ENCODE measurements around the gene MXD3. TPM values are rescaled to one million over a fixed set of nuclear protein-coding genes. Genes with fewer than 3 reads are reported as not detected.
A peak's percentile ranks its signal among the peaks of the same experiment; 100 is the strongest.

MXD3 gene
- total RNA-seq, 2 experiments from 2014 or later: 81.3 to 130 TPM

- no peak for DNase-seq (ENCODE audit: low spot score)
- no peaks in the 10 kb centered on the region for H3K9me2 ChIP-seq (ENCODE audit: insufficient read depth, low read length)
- ChIA-PET POLR2A (no interaction called here), CTCF (ENCODE audit: unreplicated experiment) (interaction anchor here (1.3 kb wide), 1 partner anchor 19 kb away, joined by 3 read pairs; no protein-coding TSS in a partner anchor)
- H3K4me1 ChIP-seq (ENCODE audit: insufficient read depth, low read length, poor library complexity, severe bottlenecking): peaks cover 3% of the 10 kb centered on the region
- H3K27ac ChIP-seq (ENCODE audit: low read depth, low read length, poor library complexity, severe bottlenecking): no peak overlapping the region
- no peaks in the 10 kb centered on the region for H4K20me1 ChIP-seq (ENCODE audit: insufficient read depth, low read length)
- H3K79me2 ChIP-seq (ENCODE audit: insufficient read depth, low read depth, low read length): peaks cover 16% of the 10 kb centered on the region
- TF ChIP-seq, protein P1, sequence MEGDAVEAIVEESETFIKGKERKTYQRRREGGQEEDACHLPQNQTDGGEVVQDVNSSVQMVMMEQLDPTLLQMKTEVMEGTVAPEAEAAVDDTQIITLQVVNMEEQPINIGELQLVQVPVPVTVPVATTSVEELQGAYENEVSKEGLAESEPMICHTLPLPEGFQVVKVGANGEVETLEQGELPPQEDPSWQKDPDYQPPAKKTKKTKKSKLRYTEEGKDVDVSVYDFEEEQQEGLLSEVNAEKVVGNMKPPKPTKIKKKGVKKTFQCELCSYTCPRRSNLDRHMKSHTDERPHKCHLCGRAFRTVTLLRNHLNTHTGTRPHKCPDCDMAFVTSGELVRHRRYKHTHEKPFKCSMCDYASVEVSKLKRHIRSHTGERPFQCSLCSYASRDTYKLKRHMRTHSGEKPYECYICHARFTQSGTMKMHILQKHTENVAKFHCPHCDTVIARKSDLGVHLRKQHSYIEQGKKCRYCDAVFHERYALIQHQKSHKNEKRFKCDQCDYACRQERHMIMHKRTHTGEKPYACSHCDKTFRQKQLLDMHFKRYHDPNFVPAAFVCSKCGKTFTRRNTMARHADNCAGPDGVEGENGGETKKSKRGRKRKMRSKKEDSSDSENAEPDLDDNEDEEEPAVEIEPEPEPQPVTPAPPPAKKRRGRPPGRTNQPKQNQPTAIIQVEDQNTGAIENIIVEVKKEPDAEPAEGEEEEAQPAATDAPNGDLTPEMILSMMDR (conservative IDR thresholded peaks at IDR 0.05; ENCODE audit: low read length): no peak
- TF ChIP-seq EZH2phosphoT487 (IDR thresholded peaks at IDR 0.05; ENCODE audit: borderline replicate concordance, low read depth, low read length): no peak
- intact Hi-C loops (cut with micrococcal nuclease; ENCODE audit: unreplicated experiment): no loop called here
- BruUV-seq (replicated peaks): no TSS peak
- H2AFZ ChIP-seq (ENCODE audit: low read length): no peak overlapping the region
- no peaks in the 10 kb centered on the region for H3K9me3 ChIP-seq (ENCODE audit: low read length)
- no peak overlapping the region for H3K4me3 ChIP-seq (ENCODE audit: low read depth, low read length, poor library complexity, severe bottlenecking)
- no peak overlapping the region for H3K4me2 ChIP-seq (ENCODE audit: low read length)
- peaks cover 94% of the 10 kb centered on the region for H3K36me3 ChIP-seq (ENCODE audit: insufficient read depth, low read length)
Observed at GRCh38 chr5:177336603-177337494, 25.2 kb upstream of the MXD3 start.

- peaks cover 9% of the 10 kb centered on the region; the same call in 1 of the 2 replicates for H3K79me2 ChIP-seq (ENCODE audit: insufficient read depth, low read depth, low read length)
- H3K9me3 ChIP-seq (ENCODE audit: low read length): no peaks in the 10 kb centered on the region
- H2AFZ ChIP-seq (ENCODE audit: low read length): no peak overlapping the region
- H4K20me1 ChIP-seq (ENCODE audit: insufficient read depth, low read length): no peaks in the 10 kb centered on the region
- CTCF ChIA-PET (ENCODE audit: unreplicated experiment): interaction anchor here (1.3 kb wide), 1 partner anchor 20 kb away, joined by 3 read pairs; no protein-coding TSS in a partner anchor
- POLR2A ChIA-PET: interaction anchor here (0.5 kb wide), 1 partner anchor 253 kb away, joined by 3 read pairs; no protein-coding TSS in a partner anchor
- DNase-seq (ENCODE audit: low spot score): peak; percentile 63
- no peak for TF ChIP-seq EZH2phosphoT487 (IDR thresholded peaks at IDR 0.05; ENCODE audit: borderline replicate concordance, low read depth, low read length)
- TF ChIP-seq, protein P1 (conservative IDR thresholded peaks at IDR 0.05; ENCODE audit: low read length): peak; percentile 78
- H3K4me3 ChIP-seq (ENCODE audit: low read depth, low read length, poor library complexity, severe bottlenecking): no peak overlapping the region
- intact Hi-C loops (cut with micrococcal nuclease; ENCODE audit: unreplicated experiment): no loop called here
- peaks cover 94% of the 10 kb centered on the region for H3K36me3 ChIP-seq (ENCODE audit: insufficient read depth, low read length)
- BruUV-seq (replicated peaks): no TSS peak
- no peaks in the 10 kb centered on the region for H3K9me2 ChIP-seq (ENCODE audit: insufficient read depth, low read length)
- no peak overlapping the region for H3K27ac ChIP-seq (ENCODE audit: low read depth, low read length, poor library complexity, severe bottlenecking)
- peaks cover 3% of the 10 kb centered on the region for H3K4me1 ChIP-seq (ENCODE audit: insufficient read depth, low read length, poor library complexity, severe bottlenecking)
- no peak overlapping the region for H3K4me2 ChIP-seq (ENCODE audit: low read length)
Observed at GRCh38 chr5:177336112-177336511, 24.4 kb upstream of the MXD3 start.

- POLR2A ChIA-PET: interaction anchor here (0.5 kb wide), 1 partner anchor 252 kb away, joined by 3 read pairs; no protein-coding TSS in a partner anchor
Observed at GRCh38 chr5:177335701-177336065, 24.0 kb upstream of the MXD3 start.

More at GRCh38 chr5:177335701-177336065, 24.0 kb upstream of the MXD3 start:
- Histone ChIP-seq H3K9me2 (ENCODE audit: insufficient read depth, low read length) (no peaks in the 10 kb centered on the region), H3K4me2 (ENCODE audit: low read length) (no peak overlapping the region), H2AFZ (ENCODE audit: low read length) (no peak overlapping the region), H3K79me2 (ENCODE audit: insufficient read depth, low read depth, low read length) (peaks cover 8% of the 10 kb centered on the region; the same call in 1 of the 2 replicates), H3K27ac (ENCODE audit: low read depth, low read length, poor library complexity, severe bottlenecking) (no peak overlapping the region), H3K4me3 (ENCODE audit: low read depth, low read length, poor library complexity, severe bottlenecking) (no peak overlapping the region), H4K20me1 (ENCODE audit: insufficient read depth, low read length) (no peaks in the 10 kb centered on the region), H3K36me3 (ENCODE audit: insufficient read depth, low read length) (peaks cover 97% of the 10 kb centered on the region), H3K9me3 (ENCODE audit: low read length) (no peaks in the 10 kb centered on the region), H3K4me1 (ENCODE audit: insufficient read depth, low read length, poor library complexity, severe bottlenecking) (peaks cover 3% of the 10 kb centered on the region)
- CTCF ChIA-PET (ENCODE audit: unreplicated experiment): interaction anchor here (1.3 kb wide), 1 partner anchor 21 kb away, joined by 3 read pairs; no protein-coding TSS in a partner anchor
- TF ChIP-seq, protein P1 (conservative IDR thresholded peaks at IDR 0.05; ENCODE audit: low read length): no peak
- TF ChIP-seq EZH2phosphoT487 (IDR thresholded peaks at IDR 0.05; ENCODE audit: borderline replicate concordance, low read depth, low read length): no peak
- DNase-seq (ENCODE audit: low spot score): no peak
- BruUV-seq (replicated peaks): no TSS peak
- intact Hi-C loops (cut with micrococcal nuclease; ENCODE audit: unreplicated experiment): no loop called here
